ENCODE results near the gene MOCS1. TPM values are rescaled to one million over a fixed set of nuclear protein-coding genes. Genes with fewer than 3 reads are reported as not detected.
A peak's percentile ranks its signal among the peaks of the same experiment; 100 is the strongest.

MOCS1 gene
- total and polyA plus RNA-seq, 2 donors (not counting 1 experiment from before 2014, with no cell fraction given) = 0.15 TPM; not detected in 1

GRCh38 chr6:39935241-39935640 lies 979 bp upstream of the MOCS1 start:
- H3K4me1 Mint-ChIP-seq = peaks cover 5% of the 10 kb centered on the region
- ChIA-PET POLR2A (no interaction called here), CTCF (no interaction called here)
- peaks cover 50% of the 10 kb centered on the region for H3K27me3 Mint-ChIP-seq
- ATAC-seq (ENCODE audit: low read depth) (no peak), DNase-seq (no peak)
- TF ChIP-seq CTCF (IDR thresholded peaks at IDR 0.05) = no peak
- TF ChIP-seq EZH2 (IDR thresholded peaks at IDR 0.05; ENCODE audit: borderline replicate concordance, insufficient read depth, low read depth, low read length, poor library complexity, severe bottlenecking) = no peak
- H3K4me2 ChIP-seq (replicated peaks; ENCODE audit: low read depth, low read length, poor library complexity, severe bottlenecking) = no peak overlapping the region
- no peaks in the 10 kb centered on the region for H4K20me1 ChIP-seq (ENCODE audit: control insufficient read depth, insufficient read depth, low read length, poor library complexity, severe bottlenecking)
- WGBS (ENCODE audit: insufficient coverage) = 80% methylated on average over 1 of the region's 2 CpGs
- no peak overlapping the region for H3K9ac ChIP-seq (ENCODE audit: low read length)
- no peaks in the 10 kb centered on the region for H3K9me3 Mint-ChIP-seq (ENCODE audit: insufficient read depth)
- no peaks in the 10 kb centered on the region for H3K79me2 ChIP-seq (ENCODE audit: control insufficient read depth, insufficient read depth, low read length)
- peaks cover 0 to 4% of the 10 kb centered on the region in 2 donors for H3K4me1 ChIP-seq (ENCODE audit: control insufficient read depth in 2 of 2, insufficient read depth in 2 of 2, low read length in 2 of 2)
- H3K9me3 ChIP-seq (ENCODE audit: control extremely low read depth in 1 of 3, control insufficient read depth in 2 of 3, insufficient read depth in 1 of 3, low read length in 2 of 3) = peaks cover 0 to 10% (median 0%) of the 10 kb centered on the region in 3 donors
- no peak overlapping the region for H3K27ac Mint-ChIP-seq
- H3K4me3 ChIP-seq (ENCODE audit: control extremely low read depth in 1 of 5, extremely low read depth in 1 of 5, insufficient read depth in 1 of 5, low read depth in 2 of 5, low read length in 4 of 5) = no peak overlapping the region
- H3K4me3 Mint-ChIP-seq = no peak overlapping the region
- no peak overlapping the region for H3K27ac ChIP-seq (ENCODE audit: low read length in 2 of 2)
- intact Hi-C loops (cut with micrococcal nuclease) = no loop called here
- no peak overlapping the region for H2AFZ ChIP-seq (ENCODE audit: insufficient read depth, low read depth, low read length, poor library complexity, severe bottlenecking)
- peaks cover 0 to 25% (median 20%) of the 10 kb centered on the region in 4 experiments for H3K27me3 ChIP-seq (replicated peaks in 1 of 4; ENCODE audit: control extremely low read depth in 1 of 4, control insufficient read depth in 3 of 4, insufficient read depth in 4 of 4, low read length in 3 of 4)
- H3K36me3 ChIP-seq (replicated peaks in 1 of 2; ENCODE audit: control extremely low read depth in 1 of 2, control insufficient read depth in 1 of 2, extremely low read depth in 1 of 2, insufficient read depth in 2 of 2, low read length in 1 of 2) = no peaks in the 10 kb centered on the region

- H2AFZ ChIP-seq (ENCODE audit: insufficient read depth, low read depth, low read length, poor library complexity, severe bottlenecking) = no peak overlapping the region
- H3K9ac ChIP-seq (ENCODE audit: low read length) = no peak overlapping the region
- ATAC-seq (ENCODE audit: low read depth) (no peak), DNase-seq (no peak)
- H3K27ac ChIP-seq (ENCODE audit: low read length in 2 of 2) = no peak overlapping the region
- H3K4me2 ChIP-seq (replicated peaks; ENCODE audit: low read depth, low read length, poor library complexity, severe bottlenecking) = peak overlapping the region; percentile 53
- TF ChIP-seq CTCF (IDR thresholded peaks at IDR 0.05) = no peak
- TF ChIP-seq EZH2 (IDR thresholded peaks at IDR 0.05; ENCODE audit: borderline replicate concordance, insufficient read depth, low read depth, low read length, poor library complexity, severe bottlenecking) = no peak
- H3K36me3 ChIP-seq (replicated peaks in 1 of 2; ENCODE audit: control extremely low read depth in 1 of 2, control insufficient read depth in 1 of 2, extremely low read depth in 1 of 2, insufficient read depth in 2 of 2, low read length in 1 of 2) = no peaks in the 10 kb centered on the region
- peak overlapping the region in 1 of 5 experiments; percentile 32 for H3K4me3 ChIP-seq (ENCODE audit: control extremely low read depth in 1 of 5, extremely low read depth in 1 of 5, insufficient read depth in 1 of 5, low read depth in 2 of 5, low read length in 4 of 5)
- peaks cover 5% of the 10 kb centered on the region for H3K4me1 Mint-ChIP-seq
- H3K27ac Mint-ChIP-seq = no peak overlapping the region
- peak overlapping the region; percentile 76 for H3K4me3 Mint-ChIP-seq
- peaks cover 50% of the 10 kb centered on the region for H3K27me3 Mint-ChIP-seq
- peaks cover 0 to 4% of the 10 kb centered on the region in 2 donors for H3K4me1 ChIP-seq (ENCODE audit: control insufficient read depth in 2 of 2, insufficient read depth in 2 of 2, low read length in 2 of 2)
- intact Hi-C loops (cut with micrococcal nuclease) = no loop called here
- H3K9me3 ChIP-seq (ENCODE audit: control extremely low read depth in 1 of 3, control insufficient read depth in 2 of 3, insufficient read depth in 1 of 3, low read length in 2 of 3) = peaks cover 0 to 10% (median 0%) of the 10 kb centered on the region in 3 donors
- 34% methylated on average over 8 of the region's 9 CpGs for WGBS (ENCODE audit: insufficient coverage)
- peaks cover 0 to 25% (median 20%) of the 10 kb centered on the region in 4 experiments for H3K27me3 ChIP-seq (replicated peaks in 1 of 4; ENCODE audit: control extremely low read depth in 1 of 4, control insufficient read depth in 3 of 4, insufficient read depth in 4 of 4, low read length in 3 of 4)
- POLR2A ChIA-PET = no interaction called here
- no peaks in the 10 kb centered on the region for H4K20me1 ChIP-seq (ENCODE audit: control insufficient read depth, insufficient read depth, low read length, poor library complexity, severe bottlenecking)
- CTCF ChIA-PET = no interaction called here
- H3K9me3 Mint-ChIP-seq (ENCODE audit: insufficient read depth) = no peaks in the 10 kb centered on the region
- H3K79me2 ChIP-seq (ENCODE audit: control insufficient read depth, insufficient read depth, low read length) = no peaks in the 10 kb centered on the region
These were observed 562 bp downstream of the MOCS1 start for GRCh38 chr6:39933669-39934130.

Data from B cell (primary cell).